ENCODE measurements around the gene C7orf25. TPM values are rescaled to one million over a fixed set of nuclear protein-coding genes. Genes with fewer than 3 reads are reported as not detected.

The C7orf25 gene
- total RNA-seq, 4 donors from 2014 or later = 4.2 to 13.7 (median 10.0) TPM

GRCh38 chr7:42929449-42929848 is 17.6 kb upstream of the C7orf25 start:
- DNase-seq (ENCODE audit: low spot score) (no peak), ATAC-seq (ENCODE audit: low FRiP score) (no peak)
- no peak for TF ChIP-seq CTCF (IDR thresholded peaks at IDR 0.05)

DNA sequence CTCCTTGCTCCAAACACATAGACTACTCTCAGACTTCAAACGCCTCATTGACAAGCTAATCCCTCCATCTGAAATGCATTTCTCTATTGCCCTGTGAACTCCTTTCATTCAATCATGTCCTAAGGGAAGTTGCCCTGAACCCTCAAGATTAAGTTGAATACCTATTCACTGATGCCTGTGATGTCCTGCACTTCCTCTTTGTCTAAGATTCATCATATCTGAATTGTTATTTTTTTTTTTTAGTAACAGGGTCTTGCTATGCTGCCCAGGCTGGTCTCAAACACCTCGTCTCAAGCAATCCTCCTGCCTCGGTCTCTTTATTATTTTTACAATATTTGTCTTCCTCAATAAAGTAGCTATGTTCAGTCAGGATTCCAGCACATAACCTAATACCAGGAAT is 16.9 kb upstream of the C7orf25 start:
- ATAC-seq (ENCODE audit: low FRiP score) (no peak), DNase-seq (ENCODE audit: low spot score) (no peak)

GRCh38 chr7:42926204-42926603 is 14.3 kb upstream of the C7orf25 start:
- DNase-seq (ENCODE audit: low spot score) (no peak), ATAC-seq (ENCODE audit: low FRiP score) (no peak)
- TF ChIP-seq CTCF (IDR thresholded peaks at IDR 0.05) = no peak

More for the DNA sequence above, 16.9 kb upstream of the C7orf25 start:
- TF ChIP-seq CTCF (IDR thresholded peaks at IDR 0.05) = no peak

DNA sequence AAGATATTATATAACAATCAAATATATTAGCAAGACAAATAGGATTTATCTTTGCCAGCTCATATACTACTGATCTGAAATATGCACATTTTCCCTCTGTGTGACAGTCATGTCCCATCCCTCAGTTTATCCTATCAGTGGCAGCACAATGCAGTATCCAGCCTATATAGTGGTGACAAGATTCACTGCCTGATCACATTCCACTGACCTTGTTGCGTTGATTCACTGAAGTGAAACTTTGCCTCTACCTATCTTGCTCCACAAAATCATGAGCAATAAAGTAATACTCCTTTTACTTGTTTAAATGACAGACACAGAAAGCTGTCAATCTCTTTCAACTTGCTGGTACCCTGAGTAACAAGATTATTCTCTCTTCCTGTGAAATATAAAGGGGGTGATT is 13.8 kb upstream of the C7orf25 start:
- ATAC-seq (ENCODE audit: low FRiP score) (no peak), DNase-seq (ENCODE audit: low spot score) (no peak)
- no peak for TF ChIP-seq CTCF (IDR thresholded peaks at IDR 0.05)

DNA sequence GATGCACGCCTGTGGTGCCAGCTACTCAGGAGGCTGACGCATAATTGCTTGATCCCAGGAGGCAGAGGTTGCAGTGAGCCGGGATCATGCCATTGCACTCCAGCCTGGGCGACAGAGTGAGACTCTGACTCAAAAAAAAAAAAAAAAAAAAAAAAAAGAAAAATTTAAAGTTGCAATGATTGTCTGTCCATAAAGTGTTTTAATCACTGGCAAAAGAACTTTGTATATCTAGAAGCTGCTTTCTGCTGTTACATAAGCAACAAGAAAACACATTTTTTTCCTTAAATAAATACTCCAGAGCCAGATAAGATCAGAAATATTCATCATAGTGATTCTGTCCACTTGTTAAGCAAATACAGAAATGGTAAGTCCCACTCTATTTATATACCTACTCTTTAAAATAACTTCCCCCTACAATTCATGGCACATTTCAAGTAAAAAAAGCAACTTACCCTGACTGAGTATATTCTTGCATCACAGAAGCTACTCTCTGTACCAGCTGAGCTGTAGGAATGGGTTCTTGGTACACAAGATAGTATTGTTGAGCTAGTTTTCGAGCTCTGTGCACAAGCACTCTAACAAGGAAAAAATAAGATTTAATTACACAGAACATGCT is 12.5 kb upstream of the C7orf25 start:
- no peak for DNase-seq (ENCODE audit: low spot score)
- no peak for TF ChIP-seq CTCF (IDR thresholded peaks at IDR 0.05)
- ATAC-seq (ENCODE audit: low FRiP score) = no peak

DNA sequence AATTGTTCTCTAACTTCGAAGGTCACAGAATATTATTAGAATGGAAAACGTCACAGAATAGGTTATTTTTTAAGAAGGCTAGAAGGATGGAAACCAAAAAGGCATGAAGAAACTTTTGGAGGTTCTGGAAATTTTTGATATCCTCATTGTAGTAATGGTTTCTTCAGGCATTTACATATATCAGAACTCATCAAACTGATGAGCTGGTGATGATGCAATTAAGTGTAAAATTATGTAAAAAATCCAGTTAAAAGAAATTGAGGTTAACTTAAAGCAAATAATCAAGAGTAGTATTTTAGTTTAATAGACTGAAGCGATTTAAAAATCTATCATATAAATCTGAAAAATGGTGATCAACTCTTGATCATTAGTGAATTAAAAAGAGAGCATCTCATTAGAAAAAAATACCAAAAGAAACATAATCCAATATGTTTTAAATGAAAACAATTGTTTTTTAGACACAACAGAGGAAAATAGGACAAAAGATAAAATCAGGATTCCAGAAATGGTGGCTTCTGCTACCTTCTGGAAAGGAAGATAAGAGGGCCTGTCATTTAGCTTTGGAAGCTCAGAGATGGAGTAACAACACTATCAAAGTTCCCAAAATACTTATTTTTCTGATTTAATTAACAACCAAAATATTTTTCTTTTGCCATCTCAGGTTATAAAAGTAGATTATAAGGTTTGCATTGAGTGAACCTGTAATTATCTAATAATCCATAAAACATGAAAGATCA is 10.3 kb upstream of the C7orf25 start:
- TF ChIP-seq CTCF (IDR thresholded peaks at IDR 0.05) = no peak

DNA sequence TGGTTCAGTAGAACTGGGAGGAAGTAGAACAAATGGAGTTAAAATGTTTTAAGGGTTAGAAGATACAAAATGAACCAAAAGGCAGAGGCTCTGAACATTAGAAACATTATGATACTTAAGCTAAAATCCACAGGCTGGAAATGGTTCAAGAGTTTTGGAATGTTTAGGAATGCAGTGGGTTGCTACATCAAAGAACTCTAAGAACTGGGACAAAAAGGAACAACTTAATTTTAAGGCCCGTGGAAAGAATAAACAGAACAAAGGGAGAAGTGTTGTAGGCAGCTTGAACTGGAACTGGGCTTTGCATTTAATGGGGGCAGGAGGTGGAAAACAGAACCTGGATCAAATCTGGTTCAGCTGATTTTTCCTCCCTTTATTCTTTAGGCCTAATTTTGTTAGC is 3.5 kb upstream of the C7orf25 start:
- ATAC-seq (ENCODE audit: low FRiP score) (no peak), DNase-seq (ENCODE audit: low spot score) (no peak)
- TF ChIP-seq CTCF (IDR thresholded peaks at IDR 0.05) = no peak

More for the DNA sequence above, 10.3 kb upstream of the C7orf25 start:
- ATAC-seq (ENCODE audit: low FRiP score) (no peak), DNase-seq (ENCODE audit: low spot score) (no peak)
